Ovary (tissue), 3 donors: ENCODE measurements around the gene PRAMEF15.
"Not testable (repeated sequence)": the region's sequence is repeated elsewhere in the genome, so short reads cannot be mapped to it uniquely, and the experiment has no call there.

Source experiments
- POLR2A ChIP-seq: fragments of 450-650 bp; IDR thresholded peaks from one replicate; pipeline ENCODE4 v1.6.1; 2017; ENCODE audit warnings: antibody characterized with exemption, mild to moderate bottlenecking, moderate library complexity
- TF ChIP-seq, protein P1 (sequence below), 3 donors: fragments of 450-650 bp in 2 of 3; fragments of 200-600 bp in 1 of 3; IDR thresholded peaks; one replicate each; pipeline versions ENCODE4 v1.5.1 to v1.8.0; 2016 to 2022; ENCODE audit warnings: antibody characterized with exemption in 3 of 3, mild to moderate bottlenecking in 1 of 3
- donor health status: DM: no; HTN: no; CAD: no.

DNA sequence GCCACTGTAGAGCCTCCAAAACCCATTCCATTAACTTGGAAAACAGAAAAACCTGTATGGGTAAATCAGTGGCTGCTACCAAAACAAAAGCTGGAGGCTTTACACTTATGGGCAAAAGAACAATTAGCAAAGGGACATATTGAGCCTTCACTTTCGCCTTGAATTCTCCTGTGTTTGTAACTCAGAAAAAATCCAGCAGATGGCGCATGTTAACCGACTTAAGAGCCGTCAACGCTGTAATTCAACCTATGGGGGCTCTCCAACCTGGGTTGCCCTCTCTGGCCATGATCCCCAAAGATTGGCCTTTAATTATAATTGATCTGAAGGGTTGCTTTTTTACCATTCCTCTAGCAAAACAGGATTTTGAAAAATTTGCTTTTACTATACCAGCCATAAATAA, 41.4 kb downstream of the PRAMEF15 start:
- TF ChIP-seq, protein P1, sequence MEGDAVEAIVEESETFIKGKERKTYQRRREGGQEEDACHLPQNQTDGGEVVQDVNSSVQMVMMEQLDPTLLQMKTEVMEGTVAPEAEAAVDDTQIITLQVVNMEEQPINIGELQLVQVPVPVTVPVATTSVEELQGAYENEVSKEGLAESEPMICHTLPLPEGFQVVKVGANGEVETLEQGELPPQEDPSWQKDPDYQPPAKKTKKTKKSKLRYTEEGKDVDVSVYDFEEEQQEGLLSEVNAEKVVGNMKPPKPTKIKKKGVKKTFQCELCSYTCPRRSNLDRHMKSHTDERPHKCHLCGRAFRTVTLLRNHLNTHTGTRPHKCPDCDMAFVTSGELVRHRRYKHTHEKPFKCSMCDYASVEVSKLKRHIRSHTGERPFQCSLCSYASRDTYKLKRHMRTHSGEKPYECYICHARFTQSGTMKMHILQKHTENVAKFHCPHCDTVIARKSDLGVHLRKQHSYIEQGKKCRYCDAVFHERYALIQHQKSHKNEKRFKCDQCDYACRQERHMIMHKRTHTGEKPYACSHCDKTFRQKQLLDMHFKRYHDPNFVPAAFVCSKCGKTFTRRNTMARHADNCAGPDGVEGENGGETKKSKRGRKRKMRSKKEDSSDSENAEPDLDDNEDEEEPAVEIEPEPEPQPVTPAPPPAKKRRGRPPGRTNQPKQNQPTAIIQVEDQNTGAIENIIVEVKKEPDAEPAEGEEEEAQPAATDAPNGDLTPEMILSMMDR (IDR thresholded peaks at IDR 0.05): peak in 1 of 3 donors; percentile 46
- not testable (repeated sequence) for TF ChIP-seq POLR2A
